Neural progenitor cell (in vitro differentiated cells): Measurements from ENCODE around the gene NKX2-2.

ENCODE experiments used
- EZH2 ChIP-seq: fragments of 200-600 bp; sonication (generic); IDR thresholded peaks from 2 replicates; pipeline ENCODE4 v1.6.1; 2017; ENCODE audit warnings: antibody characterized with exemption, mild to moderate bottlenecking, moderate library complexity
- TF ChIP-seq, protein P1 (sequence below): fragments of 200-600 bp; sonication (generic); IDR thresholded peaks from 2 replicates; pipeline ENCODE4 v1.5.1; 2017; ENCODE audit warnings: antibody characterized with exemption, mild to moderate bottlenecking

GRCh38 chr20:21548390-21549035 lies 34.6 kb upstream of the NKX2-2 start:
- TF ChIP-seq, protein P1, sequence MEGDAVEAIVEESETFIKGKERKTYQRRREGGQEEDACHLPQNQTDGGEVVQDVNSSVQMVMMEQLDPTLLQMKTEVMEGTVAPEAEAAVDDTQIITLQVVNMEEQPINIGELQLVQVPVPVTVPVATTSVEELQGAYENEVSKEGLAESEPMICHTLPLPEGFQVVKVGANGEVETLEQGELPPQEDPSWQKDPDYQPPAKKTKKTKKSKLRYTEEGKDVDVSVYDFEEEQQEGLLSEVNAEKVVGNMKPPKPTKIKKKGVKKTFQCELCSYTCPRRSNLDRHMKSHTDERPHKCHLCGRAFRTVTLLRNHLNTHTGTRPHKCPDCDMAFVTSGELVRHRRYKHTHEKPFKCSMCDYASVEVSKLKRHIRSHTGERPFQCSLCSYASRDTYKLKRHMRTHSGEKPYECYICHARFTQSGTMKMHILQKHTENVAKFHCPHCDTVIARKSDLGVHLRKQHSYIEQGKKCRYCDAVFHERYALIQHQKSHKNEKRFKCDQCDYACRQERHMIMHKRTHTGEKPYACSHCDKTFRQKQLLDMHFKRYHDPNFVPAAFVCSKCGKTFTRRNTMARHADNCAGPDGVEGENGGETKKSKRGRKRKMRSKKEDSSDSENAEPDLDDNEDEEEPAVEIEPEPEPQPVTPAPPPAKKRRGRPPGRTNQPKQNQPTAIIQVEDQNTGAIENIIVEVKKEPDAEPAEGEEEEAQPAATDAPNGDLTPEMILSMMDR, result no peak
- TF ChIP-seq EZH2, result no peak
